ENCODE data around the gene INPPL1. TPM values are rescaled to one million over a fixed set of nuclear protein-coding genes. Genes with fewer than 3 reads are reported as not detected.
"Not testable (repeated sequence)": the region's sequence is repeated elsewhere in the genome, so short reads cannot be mapped to it uniquely, and the experiment has no call there.

The INPPL1 gene
- total RNA-seq, 1 donor from 2014 or later = 96.6 TPM

- no peak for DNase-seq (ENCODE audit: low read depth)
These were observed 20.0 kb downstream of the INPPL1 start for GRCh38 chr11:72244361-72245262.

GRCh38 chr11:72245263-72245816 is 20.8 kb downstream of the INPPL1 start:
- DNase-seq (ENCODE audit: low read depth) = no peak

GRCh38 chr11:72247584-72247983 is 23.0 kb downstream of the INPPL1 start:
- no peak for DNase-seq (ENCODE audit: low read depth)

- no peak for DNase-seq (ENCODE audit: low read depth)
These were observed 25.4 kb downstream of the INPPL1 start for GRCh38 chr11:72249961-72250360.

GRCh38 chr11:72250661-72251464 is 26.3 kb downstream of the INPPL1 start:
- DNase-seq (ENCODE audit: low read depth) = no peak

GRCh38 chr11:72251614-72252013 is 27.0 kb downstream of the INPPL1 start:
- DNase-seq (ENCODE audit: low read depth) = no peak

GRCh38 chr11:72253392-72253791 is 28.8 kb downstream of the INPPL1 start:
- no peak for DNase-seq (ENCODE audit: low read depth)

- DNase-seq (ENCODE audit: low read depth) = no peak
These were observed 29.9 kb downstream of the INPPL1 start for GRCh38 chr11:72254299-72254993.

GRCh38 chr11:72257570-72257969 is 33.0 kb downstream of the INPPL1 start:
- no peak for DNase-seq (ENCODE audit: low read depth)

- DNase-seq (ENCODE audit: low read depth) = no peak
These were observed 34.9 kb downstream of the INPPL1 start for GRCh38 chr11:72259490-72259889.

- no peak for DNase-seq (ENCODE audit: low read depth)
These were observed 36.0 kb downstream of the INPPL1 start for GRCh38 chr11:72260574-72260973.

- DNase-seq (ENCODE audit: low read depth) = peak; percentile 66
These were observed 38.8 kb downstream of the INPPL1 start for GRCh38 chr11:72263361-72263760.

- peak; percentile 23 for DNase-seq (ENCODE audit: low read depth)
These were observed 41.4 kb downstream of the INPPL1 start for GRCh38 chr11:72265951-72266350.

GRCh38 chr11:72266960-72267359 is 42.4 kb downstream of the INPPL1 start:
- not testable (repeated sequence) for DNase-seq (ENCODE audit: low read depth)

GRCh38 chr11:72267956-72268617 is 43.5 kb downstream of the INPPL1 start:
- no peak for DNase-seq (ENCODE audit: low read depth)

- DNase-seq (ENCODE audit: low read depth) = no peak
These were observed 47.4 kb downstream of the INPPL1 start for GRCh38 chr11:72271980-72272379.

- no peak for DNase-seq (ENCODE audit: low read depth)
These were observed 49.9 kb downstream of the INPPL1 start for GRCh38 chr11:72274435-72274834.

GRCh38 chr11:72278905-72279304 is 54.3 kb downstream of the INPPL1 start:
- DNase-seq (ENCODE audit: low read depth) = peak; percentile 73

GRCh38 chr11:72280037-72280436 is 55.5 kb downstream of the INPPL1 start:
- DNase-seq (ENCODE audit: low read depth) = no peak

- no peak for DNase-seq (ENCODE audit: low read depth)
These were observed 56.3 kb downstream of the INPPL1 start for GRCh38 chr11:72280726-72281315.

GRCh38 chr11:72283947-72284346 is 59.4 kb downstream of the INPPL1 start:
- DNase-seq (ENCODE audit: low read depth) = no peak

All from renal cortical epithelial cell (primary cell).